HG03064 (cell line): ENCODE data around the gene TICAM2.
"Not testable (repeated sequence)": the region's sequence is repeated elsewhere in the genome, so short reads cannot be mapped to it uniquely, and the experiment has no call there.

Experiments used
- ATAC-seq: cut with Tn5 transposase; IDR thresholded peaks from one replicate; pipeline ENCODE4 v1.9.1; 2021; ENCODE audit warnings: low read depth; ENCODE audit not compliant: unreplicated experiment

The TICAM2 gene, protein sequence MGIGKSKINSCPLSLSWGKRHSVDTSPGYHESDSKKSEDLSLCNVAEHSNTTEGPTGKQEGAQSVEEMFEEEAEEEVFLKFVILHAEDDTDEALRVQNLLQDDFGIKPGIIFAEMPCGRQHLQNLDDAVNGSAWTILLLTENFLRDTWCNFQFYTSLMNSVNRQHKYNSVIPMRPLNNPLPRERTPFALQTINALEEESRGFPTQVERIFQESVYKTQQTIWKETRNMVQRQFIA

GRCh38 chr5:115601701-115602590 lies at the start of gene TICAM2:
TICAM2 (minus strand) TSS chr5:115602479; CDS start chr5:115581256, 21,223 bp downstream.
- peak; percentile 77 for ATAC-seq

- no peak for ATAC-seq
Observed at GRCh38 chr5:115649541-115649940, 47.3 kb upstream of the TICAM2 start.

DNA sequence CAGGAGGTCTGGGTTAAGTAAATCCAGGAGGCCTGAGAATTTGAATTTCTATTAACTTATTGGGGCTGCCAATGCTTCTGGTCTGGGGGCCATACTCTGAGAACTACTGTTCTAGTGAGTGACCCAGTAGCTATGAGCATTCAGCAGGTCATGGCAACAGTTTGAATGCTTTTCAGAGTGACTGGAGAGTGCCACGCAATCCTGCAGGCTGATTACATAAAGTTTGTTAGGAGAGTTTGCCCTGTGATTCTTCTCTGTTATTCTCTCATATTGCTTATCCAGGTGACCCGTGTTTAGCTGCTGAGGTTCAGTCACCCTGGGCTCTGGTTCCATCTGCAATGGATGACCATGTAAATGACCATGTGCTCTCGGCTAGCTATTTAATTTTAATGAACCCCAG lies 45.8 kb upstream of the TICAM2 start:
- no peak for ATAC-seq

DNA sequence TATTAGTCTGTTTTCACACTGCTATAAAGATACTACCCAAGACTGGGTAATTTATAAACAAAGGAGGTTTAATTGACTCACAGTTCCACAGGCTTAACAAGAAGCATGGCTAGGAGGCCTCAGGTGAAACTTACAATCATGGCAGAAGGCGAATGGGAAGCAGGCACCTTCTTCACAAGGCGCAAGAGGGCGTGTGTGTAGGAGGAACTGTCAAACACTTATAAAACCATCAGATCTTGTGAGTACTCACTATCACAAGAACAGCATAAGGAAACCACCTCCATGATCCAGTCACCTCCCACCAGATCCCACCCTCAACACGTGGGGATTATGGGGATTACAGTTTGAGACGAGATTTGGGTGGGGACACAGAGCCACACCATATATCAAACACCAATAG lies 43.1 kb upstream of the TICAM2 start:
- not testable (repeated sequence) for ATAC-seq

DNA sequence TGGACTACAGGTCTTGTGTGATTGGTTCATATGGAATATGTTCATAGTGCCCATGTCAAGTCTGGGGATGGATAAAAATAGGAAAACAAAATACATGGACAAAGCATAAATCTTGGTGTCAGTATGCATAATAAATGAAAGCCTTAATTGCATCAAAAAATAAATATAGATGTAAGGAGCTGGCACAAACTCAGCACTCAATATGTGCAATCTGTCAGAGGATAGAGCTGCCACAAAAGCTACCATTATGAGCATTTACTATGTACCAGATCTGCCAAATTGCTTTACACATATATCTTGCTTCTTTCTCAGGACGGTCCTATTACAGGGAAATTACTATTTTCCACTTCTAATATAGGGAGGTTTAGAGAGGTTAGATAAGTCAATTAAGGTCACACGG lies 41.8 kb upstream of the TICAM2 start:
- no peak for ATAC-seq

GRCh38 chr5:115641948-115642347 lies 39.7 kb upstream of the TICAM2 start:
- no peak for ATAC-seq

DNA sequence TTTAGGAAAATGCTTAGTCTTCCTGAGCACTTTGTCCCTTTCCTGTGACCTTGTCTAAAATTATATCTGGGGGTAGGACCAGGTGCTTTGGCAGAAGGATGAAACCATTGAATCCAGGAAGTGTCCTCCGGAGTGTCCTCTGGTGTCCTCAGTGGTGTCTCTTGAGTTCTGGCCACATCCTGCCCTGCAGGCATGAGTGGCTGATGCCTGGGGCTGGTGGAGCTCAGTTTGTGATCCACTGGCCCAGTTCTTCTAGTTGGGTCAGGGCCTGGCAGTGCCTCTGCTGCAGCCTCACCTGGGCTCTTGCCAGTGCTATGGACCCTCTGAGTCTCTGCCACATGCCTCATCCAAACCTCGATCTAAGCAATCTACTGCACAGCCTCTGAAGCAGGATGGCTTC lies 38.0 kb upstream of the TICAM2 start:
- no peak for ATAC-seq

DNA sequence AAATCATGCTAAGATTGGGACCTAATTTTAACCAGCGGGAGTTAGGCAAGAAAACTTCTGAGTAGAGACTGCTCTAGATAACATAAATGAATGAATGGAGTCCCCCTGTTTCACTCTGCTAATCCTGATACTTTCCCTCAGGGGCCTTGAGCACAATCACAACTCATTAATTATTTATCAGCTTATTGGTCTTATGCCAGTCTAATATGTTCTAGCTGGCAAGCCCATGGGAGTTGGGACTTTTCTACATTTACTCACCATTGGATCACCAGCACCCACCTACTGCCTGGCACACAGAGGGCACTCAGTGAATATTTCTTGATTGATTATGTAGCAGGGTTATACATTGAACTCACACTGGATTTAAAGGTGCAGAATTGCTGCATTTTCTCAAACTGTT lies 37.1 kb upstream of the TICAM2 start:
- no peak for ATAC-seq

GRCh38 chr5:115637507-115637906 lies 35.2 kb upstream of the TICAM2 start:
- ATAC-seq, result no peak

DNA sequence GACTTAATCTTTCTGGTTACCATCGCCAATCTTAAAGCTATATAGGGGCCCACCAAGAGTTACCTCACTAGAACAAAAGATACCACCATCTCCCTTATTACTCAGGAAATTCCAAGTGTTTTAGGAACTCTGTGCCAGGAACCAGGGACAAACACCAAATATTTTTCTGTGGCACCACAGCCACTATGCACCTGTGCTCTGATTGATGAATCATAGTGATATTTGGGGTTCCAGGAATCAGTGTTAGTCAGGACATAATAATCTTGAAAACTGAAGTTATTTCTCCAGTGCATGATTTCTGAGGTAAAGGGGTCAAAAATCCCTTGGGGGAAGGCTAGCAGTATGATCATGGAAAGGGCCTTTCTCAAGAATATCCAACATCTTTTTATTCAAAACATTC lies 33.7 kb upstream of the TICAM2 start:
- ATAC-seq, result no peak

DNA sequence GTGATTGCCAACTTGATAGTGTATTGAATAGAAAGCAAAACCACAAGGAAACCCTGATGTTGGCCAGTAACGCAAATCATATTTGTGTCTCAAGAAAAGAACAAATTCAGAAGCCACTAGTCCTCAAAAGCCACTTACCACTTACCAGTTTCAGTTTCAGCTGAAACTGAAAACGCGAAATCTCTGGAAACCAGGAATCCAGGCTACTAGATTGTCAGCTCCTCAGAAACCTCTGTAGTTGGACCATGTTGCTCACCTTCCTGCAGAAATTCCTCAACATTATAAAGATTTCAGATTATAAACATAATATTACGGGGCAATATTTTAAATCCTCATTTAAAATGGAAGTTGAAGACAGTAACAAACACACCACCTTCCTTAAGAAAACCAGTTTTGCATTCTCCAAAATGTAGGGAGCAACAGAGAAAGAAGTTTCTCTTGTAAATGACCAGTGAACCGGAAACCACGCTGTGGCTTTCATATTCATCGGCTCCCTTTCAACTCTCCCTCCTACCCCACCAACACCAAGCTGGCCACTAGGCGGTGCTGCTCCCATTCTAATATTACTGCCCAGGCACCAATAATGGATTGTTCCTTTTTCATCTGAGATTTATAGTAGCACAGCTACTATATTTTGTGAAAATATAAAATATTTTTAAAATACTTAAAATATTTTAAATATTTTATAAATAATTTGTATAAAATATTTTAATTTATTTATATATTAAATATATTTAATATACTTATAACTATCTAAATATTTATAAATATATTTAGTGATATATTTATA lies 32.3 kb upstream of the TICAM2 start:
- peak; percentile 55 for ATAC-seq

DNA sequence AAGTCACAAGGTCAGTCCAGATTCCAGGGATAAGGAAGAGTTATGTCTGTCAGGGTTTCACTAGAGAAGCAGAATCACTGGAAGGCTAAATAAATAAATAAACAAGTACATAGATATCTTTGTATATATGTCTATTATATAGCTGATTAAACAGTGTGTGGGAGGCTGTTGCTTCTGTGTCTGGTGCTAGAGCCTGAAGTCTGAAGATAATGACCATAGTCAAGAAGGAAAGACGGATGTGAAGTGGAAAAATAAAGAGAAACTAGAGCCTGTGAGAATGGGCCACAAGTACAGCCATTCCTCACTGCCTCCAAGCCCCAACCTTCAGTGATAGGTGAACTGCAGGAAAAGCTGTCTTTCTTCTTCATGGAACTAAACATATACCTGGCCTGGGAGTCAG lies 27.6 kb upstream of the TICAM2 start:
- ATAC-seq, result no peak

DNA sequence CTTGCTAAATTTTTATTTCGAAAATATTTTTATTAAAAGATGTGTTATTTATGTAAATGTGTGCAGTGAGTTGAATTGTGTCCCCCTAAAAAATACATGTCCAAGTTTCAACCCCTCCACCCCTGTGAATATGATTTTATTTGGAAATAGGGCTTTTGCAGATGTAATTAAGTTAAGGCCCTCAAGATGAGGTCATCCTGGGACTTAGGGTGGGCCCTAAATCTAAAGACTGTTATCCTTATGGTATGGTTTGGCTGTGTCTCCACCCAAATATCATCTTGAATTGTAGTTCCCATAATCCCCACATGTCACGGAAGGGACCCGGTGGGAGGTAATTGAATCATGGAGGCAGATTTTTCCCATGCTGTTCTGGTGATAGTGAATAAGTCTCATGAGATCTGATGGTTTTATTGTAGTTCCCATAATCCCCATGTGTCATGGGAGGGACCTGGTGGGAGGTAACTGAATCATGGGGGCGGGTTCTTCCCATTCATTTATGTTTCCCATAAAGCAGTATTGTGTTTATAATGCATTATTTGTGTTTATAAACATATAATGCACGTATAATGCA lies 25.1 kb upstream of the TICAM2 start:
- no peak for ATAC-seq

DNA sequence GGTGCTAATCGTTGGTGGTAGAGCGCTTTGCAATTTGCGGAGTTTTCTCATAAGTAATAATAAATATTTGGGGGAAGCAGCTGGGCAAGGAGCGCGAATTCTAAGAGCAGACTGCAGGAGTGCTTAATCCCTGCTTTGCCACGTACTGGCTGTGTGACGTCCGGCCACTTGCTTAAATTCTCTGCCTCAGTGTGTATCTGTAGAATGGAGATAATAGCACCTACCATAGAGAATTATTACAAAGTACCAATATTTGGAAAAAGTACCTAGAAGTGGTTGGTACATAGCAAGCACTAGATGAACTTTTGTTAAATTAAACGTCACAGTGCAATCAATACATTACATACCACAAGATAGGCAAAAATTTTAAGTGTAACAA lies 24.2 kb upstream of the TICAM2 start:
- ATAC-seq, result peak; percentile 35

GRCh38 chr5:115625579-115626444 lies 23.5 kb upstream of the TICAM2 start, which contains the start of gene TMED7:
TMED7 (minus strand) TSS chr5:115626036; CDS start chr5:115625792, 244 bp downstream.
- ATAC-seq, result peak; percentile 92

DNA sequence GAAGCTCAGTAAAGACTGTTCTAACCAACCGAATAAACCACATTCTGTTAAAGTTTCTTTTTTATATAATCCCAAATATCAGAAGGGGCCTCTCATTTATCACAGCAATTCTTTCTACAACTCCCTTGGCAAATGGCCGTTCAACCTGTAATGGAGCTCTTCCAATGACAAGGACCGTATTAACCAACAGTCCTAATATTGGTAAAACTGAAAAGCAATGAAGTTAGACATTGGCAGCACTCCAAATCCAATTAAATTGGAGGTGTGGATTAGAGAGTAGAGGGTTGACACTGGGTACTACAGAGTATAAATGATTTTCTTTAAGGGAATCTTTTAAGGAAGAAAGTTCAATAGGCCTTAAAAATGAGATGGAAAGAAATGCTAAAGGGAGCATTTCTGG lies 22.7 kb upstream of the TICAM2 start:
- ATAC-seq, result no peak

GRCh38 chr5:115623658-115624057 lies 21.4 kb upstream of the TICAM2 start:
- no peak for ATAC-seq

DNA sequence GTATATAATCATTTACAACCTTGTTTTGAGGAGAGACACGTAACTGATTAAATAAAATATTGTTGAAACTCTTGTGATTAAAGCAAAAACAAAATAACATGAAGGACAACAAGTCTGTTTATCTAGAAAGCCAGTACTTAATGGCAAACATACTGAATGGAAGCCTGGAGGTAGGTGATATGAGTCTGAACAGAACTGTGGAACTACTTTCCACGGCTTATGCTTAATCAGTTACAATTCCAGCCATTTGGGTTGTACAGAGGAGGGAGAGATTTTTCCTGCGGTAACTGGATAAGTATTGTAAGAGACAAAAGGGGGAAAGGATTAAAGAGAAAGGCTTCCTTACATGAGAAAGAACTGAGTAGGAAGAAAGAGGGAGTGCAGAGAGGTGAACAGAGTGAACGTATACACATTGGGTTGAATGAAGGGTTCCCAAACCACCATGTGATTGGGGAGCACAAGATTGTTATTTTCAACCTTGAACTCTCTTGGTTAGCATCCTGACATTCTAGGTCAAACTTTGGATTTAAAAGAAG lies 19.2 kb upstream of the TICAM2 start:
- no peak for ATAC-seq

DNA sequence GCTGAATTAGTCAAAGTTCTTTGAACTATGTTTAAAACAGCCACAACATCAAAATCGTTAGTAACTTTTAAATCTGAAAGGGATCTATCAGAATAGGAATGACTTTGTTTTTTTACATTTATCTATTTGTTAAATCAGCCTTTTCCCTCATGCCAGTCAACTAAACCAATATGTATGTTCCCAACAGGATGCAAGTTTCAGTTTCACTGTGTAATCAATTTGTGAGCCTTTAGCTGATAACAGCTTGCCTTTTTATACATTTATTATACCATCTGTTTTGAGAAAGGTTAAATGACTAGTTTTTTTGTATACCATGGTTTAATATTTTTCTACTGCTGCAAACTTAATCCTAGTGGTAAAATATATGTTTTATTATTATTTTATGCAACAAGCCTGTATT lies 14.6 kb upstream of the TICAM2 start:
- ATAC-seq, result no peak

GRCh38 chr5:115616472-115616871 lies 14.2 kb upstream of the TICAM2 start:
- no peak for ATAC-seq
